GM18517 (cell line): Measurements from ENCODE around the gene ASCL2.

Source experiments
- ATAC-seq: cut with Tn5 transposase; IDR thresholded peaks from one replicate; pipeline ENCODE4 v1.9.1; 2021; ENCODE audit warnings: mild to moderate bottlenecking, moderate library complexity; ENCODE audit not compliant: unreplicated experiment

The ASCL2 gene

DNA sequence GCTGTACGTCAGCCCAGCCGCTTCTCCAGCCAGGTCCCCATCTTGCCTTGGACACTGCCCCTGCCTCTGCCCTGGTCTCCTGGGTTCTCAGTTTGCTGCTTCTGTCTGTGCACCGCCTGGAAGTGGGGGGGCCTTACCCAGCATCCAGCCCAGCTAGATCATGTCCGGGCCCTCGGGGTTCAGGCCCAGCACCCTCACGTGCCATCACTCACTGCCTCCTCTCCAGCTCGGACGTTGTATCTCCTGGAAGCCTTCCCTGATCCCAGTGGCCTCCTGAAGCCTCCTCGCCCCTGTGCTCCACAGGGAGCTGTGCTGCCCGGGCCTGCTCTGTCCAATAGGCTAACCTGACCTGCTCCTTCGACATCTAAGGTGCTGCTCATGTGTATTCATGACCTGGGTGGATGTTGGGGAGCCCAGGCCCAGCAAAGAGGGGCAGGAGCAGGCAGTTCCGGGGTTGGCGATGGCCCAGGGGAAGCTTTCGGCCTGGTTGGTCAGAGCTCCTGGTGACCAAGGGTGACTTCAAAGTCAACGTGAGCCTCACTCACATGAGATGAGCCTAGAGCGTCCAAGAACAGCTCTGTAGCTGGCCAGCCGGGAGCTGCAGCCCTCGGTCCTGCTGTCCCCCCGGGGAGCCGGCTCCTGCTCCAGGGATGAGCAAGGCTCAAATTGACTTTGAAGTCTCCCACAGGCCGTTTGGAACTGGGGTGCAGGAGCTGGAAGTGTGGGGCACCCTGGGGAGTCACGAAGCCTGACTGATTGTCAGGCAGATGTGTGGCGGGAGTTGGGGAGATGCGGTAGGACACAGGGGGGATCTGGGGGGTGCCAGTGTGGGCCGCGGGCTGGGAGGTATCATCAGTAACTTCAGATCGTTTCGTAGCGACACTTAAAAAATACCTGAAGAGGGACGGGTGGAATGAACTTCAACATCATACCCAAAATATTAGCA lies 5.2 kb upstream of the ASCL2 start:
- ATAC-seq: no peak

DNA sequence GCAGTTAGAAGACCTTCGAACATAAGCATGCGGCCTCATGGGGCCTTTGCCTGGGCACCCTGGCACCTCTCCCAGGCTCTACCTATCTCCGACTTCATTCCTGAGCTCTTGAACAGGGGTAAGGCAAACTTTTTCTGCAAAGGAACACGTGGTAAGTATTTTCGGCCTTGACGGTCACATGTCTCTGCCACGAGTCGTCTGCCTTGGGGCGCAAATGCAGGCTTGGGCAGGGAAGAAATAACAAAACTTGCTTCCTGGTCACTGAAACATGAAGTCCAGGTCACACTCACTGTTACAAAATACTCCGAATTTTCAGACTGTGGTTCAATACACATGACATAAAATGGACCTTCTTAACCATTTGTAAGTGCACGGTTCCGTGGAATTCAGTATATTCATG lies 3.4 kb upstream of the ASCL2 start:
- ATAC-seq: no peak

DNA sequence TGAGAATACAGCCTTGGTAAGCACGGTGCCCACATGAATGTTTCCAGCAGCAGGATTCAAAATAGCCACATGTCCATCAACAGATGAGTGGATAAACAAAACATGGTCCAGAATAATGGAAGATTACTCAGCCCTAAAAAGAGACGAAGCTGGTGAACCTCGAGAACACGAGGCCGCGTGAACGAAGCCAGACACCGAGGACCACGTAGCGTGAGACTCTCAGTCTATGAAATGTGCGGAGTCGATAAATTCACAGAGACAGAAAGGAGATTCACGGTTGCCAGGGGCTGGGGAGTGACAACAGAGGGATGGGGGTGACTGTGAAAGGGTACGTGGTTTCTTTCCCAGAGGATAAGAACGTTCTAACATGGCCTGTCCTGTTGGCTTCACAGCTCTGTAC lies 2.9 kb upstream of the ASCL2 start:
- ATAC-seq: no peak

DNA sequence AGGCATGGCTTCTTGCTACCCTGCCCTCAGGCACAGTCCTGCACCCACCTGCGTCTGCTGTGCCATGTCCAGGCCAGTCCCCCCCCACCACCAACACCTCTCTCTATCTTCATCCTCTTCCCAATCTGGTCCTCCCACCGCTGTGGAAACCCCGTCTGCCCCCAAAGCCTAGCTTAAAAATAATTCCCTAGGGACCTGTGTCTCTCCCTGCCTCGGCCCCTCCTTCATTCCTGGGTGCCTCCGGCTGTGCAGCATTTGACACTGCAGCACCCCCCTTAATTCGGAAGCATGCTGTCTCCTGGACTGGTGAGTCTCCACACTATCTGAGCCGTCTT lies 2.5 kb upstream of the ASCL2 start:
- ATAC-seq: no peak

- ATAC-seq: no peak
These were observed 2.0 kb upstream of the ASCL2 start for GRCh38 chr11:2272228-2272945.

DNA sequence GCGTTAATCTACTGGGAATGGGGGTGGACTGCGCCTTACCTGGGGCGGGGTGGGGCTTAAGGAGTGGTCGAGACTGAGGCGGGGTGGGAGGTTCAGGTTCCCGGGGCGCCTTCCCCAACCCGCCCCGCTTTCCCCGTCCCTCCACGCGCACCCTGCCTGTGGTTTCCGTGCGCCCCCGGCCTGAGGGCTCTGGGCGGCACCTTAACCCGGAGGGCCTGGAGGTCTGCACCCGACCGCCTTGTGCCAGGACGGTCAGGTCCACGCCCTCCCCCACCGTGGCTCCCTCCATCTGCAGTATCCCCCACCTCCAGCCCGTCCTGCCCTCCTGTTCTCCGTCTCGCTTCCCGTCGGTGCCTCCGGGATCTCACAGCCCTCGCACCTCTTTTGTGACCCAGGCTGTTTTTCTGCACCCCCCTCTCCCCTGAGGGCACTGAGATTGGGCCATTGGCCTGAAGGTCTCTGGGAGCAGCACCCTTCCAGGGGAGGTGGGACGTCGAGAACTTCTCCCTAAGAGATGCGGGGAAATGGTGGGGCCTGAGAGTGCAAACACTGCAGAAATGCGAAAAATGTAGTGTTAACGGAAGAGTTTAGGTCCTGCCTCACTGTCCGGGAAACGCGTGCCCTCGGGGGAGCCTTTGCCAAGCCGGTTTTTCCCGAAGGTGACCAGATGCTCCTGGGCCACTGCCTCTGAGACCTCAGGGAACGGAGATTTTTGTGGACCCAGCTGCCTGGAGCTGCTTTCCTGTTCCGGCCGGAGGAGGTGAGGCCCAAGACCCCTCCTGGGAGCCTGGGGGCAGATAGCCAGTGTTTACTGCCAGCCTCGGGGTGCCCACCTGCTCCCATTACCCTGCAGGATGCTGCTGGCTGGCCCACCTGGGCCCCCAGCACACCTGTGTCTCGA lies 1.2 kb upstream of the ASCL2 start:
- no peak for ATAC-seq

GRCh38 chr11:2271077-2271326 lies 614 bp upstream of the ASCL2 start:
- ATAC-seq: no peak

- no peak for ATAC-seq
These were observed 627 bp downstream of the ASCL2 start for GRCh38 chr11:2269601-2270321.

- no peak for ATAC-seq
These were observed 1.4 kb downstream of the ASCL2 start for GRCh38 chr11:2268729-2269600.

DNA sequence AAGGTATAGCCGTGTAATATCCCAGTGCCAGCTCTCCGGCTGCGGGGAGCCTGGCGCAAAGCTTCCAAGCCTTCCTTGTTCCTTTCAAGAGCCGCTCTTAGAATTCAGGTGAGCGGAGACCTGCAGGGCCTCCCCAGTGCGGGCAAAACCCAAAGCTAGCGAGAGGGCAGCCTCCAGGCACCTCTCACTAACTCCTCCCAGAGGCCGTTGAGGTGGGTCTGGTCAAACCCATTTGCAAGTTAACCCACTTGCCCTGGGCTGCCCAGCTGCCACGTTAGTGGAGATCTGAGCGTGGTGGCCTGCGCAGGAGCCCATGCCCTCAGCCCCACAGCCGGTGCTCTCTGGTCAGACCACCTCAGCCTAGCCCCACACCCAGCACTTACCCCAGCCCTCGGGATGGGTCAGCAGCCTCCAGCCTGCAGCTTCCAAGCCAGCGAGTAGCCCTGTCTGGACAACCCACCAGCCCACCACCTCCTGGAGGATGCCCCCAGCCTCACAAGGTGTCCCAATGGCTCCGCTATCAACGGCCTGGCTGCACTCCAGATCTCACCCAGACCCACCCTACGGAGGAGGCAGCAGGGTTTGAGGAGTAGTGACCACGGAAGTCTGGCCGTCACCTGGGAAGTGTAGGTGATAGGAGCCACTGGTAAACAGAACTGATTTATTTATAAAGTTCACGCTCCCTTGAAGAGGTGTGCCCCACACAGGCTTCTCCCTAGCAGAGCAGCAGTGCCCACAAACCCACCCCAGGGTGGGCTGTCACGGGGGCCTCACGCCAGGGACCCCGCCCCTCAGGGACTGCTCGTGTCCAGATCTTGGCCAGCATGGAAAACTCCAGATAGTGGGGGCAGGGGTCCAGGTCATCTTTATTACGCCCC lies 2.3 kb downstream of the ASCL2 start:
- no peak for ATAC-seq

GRCh38 chr11:2267306-2267850 lies 3.0 kb downstream of the ASCL2 start:
- ATAC-seq: no peak

- ATAC-seq: no peak
These were observed 3.6 kb downstream of the ASCL2 start for GRCh38 chr11:2266586-2267305.

GRCh38 chr11:2265854-2266585 lies 4.4 kb downstream of the ASCL2 start:
- ATAC-seq: no peak

- ATAC-seq: peak; percentile 72
These were observed 5.0 kb downstream of the ASCL2 start for GRCh38 chr11:2265396-2265795.

DNA sequence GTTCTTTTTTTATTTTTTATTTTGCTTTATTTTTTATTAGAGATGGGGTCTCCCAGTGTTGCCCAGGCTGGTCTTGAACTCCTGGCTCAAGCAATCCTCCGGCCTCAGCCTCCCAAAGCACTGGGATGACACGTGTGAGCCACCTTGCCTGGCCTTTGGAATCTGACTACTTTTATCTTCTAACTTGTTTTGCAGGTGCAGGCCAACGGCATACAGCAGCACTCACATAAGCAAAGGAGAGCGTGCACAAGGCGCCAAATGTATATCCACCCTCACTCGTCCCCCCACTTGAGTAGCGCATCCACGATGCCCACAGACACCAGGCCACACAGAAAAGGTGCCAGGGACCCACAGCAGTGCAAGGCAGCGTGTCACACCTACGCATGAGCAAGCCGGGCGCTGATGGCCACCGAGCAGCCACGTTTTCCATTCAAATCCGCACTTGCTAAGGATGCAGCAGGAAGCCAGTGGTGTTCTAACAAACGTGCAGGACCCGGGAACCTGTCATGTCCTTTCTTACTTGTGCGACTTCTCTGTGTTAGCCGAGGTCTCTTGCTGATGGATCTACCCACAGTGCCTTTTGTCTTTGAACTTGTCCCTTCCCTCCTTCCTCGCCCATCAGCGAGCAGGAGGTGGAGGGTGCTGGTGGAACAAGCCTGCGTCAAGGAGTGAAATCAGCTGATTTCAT lies 5.9 kb downstream of the ASCL2 start:
- no peak for ATAC-seq

GRCh38 chr11:2263724-2264360 lies 6.5 kb downstream of the ASCL2 start:
- ATAC-seq: no peak
